ENCODE results near the gene PGM2. TPM values are rescaled to one million over a fixed set of nuclear protein-coding genes. Genes with fewer than 3 reads are reported as not detected.

PGM2 gene
- total and polyA plus RNA-seq, 2 donors (not counting 3 experiments of a cell fraction or from before 2014, with no cell fraction given): 17.9 to 53.9 TPM

DNA sequence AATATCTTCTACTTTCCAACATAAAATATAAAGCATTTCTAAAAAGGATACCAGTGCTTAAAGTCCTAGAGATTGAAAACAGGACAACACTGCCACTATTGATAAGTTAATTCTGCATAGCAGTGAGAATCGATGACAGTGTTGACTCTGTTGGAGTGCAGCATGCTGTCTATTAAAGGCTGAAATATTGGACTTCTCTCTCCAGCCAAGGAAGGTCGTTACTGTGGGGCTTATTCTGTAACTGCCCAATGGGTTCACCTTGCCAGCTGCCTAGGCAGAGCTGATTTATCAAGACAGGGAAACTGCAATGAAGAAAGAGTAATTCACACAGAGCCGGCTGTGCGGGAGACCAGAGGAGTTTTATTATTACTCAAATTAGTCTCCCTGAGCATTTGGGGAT, 37.7 kb upstream of the PGM2 start:
- no peaks in the 10 kb centered on the region for H3K79me2 ChIP-seq (ENCODE audit: control insufficient read depth, insufficient read depth, low read length)
- no peak overlapping the region for H3K27ac ChIP-seq (ENCODE audit: insufficient read depth, low read depth, low read length)
- no peaks in the 10 kb centered on the region for H3K9me3 ChIP-seq (replicated peaks; ENCODE audit: control insufficient read depth, insufficient read depth, low read length)
- no peaks in the 10 kb centered on the region for H3K36me3 ChIP-seq (ENCODE audit: control insufficient read depth in 2 of 2, extremely low read depth in 1 of 2, insufficient read depth in 2 of 2, low read length in 2 of 2)
- dilution Hi-C loops (cut with MboI; ENCODE audit: extremely low pct_ligation_motif_present, low sequenced_read_pairs): no loop called here
- no peaks in the 10 kb centered on the region for H3K9me1 ChIP-seq (replicated peaks; ENCODE audit: control insufficient read depth, extremely low read depth, insufficient read depth, low read length)
- no peak overlapping the region for H3K4me3 ChIP-seq (replicated peaks in 1 of 3; ENCODE audit: insufficient read depth in 1 of 3, low read depth in 1 of 3, low read length in 3 of 3)
- H2AFZ ChIP-seq (ENCODE audit: low read depth, low read length): no peak overlapping the region
- H3K9ac ChIP-seq (replicated peaks; ENCODE audit: extremely low read depth, insufficient read depth, low read length): no peak overlapping the region
- FAIRE-seq (no peak), DNase-seq (ENCODE audit: low read depth, low spot score) (no peak)
- BruUV-seq (replicated peaks): no TSS peak
- no peaks in the 10 kb centered on the region for H3K4me1 ChIP-seq (ENCODE audit: control insufficient read depth, extremely low read depth, insufficient read depth, low read length)
- ChIA-PET POLR2A (no interaction called here), CTCF (interaction anchor here (1.0 kb wide), 1 partner anchor 186 kb away, joined by 3 read pairs; no protein-coding TSS in a partner anchor)
- TF ChIP-seq, protein P1, sequence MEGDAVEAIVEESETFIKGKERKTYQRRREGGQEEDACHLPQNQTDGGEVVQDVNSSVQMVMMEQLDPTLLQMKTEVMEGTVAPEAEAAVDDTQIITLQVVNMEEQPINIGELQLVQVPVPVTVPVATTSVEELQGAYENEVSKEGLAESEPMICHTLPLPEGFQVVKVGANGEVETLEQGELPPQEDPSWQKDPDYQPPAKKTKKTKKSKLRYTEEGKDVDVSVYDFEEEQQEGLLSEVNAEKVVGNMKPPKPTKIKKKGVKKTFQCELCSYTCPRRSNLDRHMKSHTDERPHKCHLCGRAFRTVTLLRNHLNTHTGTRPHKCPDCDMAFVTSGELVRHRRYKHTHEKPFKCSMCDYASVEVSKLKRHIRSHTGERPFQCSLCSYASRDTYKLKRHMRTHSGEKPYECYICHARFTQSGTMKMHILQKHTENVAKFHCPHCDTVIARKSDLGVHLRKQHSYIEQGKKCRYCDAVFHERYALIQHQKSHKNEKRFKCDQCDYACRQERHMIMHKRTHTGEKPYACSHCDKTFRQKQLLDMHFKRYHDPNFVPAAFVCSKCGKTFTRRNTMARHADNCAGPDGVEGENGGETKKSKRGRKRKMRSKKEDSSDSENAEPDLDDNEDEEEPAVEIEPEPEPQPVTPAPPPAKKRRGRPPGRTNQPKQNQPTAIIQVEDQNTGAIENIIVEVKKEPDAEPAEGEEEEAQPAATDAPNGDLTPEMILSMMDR (IDR thresholded peaks at IDR 0.05; ENCODE audit: extremely low read depth in 1 of 2, insufficient read depth in 1 of 2, low read depth in 1 of 2, low read length in 2 of 2): no peak
- TF ChIP-seq FOS (IDR thresholded peaks at IDR 0.05; ENCODE audit: borderline replicate concordance, insufficient read depth, low read length): no peak
- TF ChIP-seq, protein P2, sequence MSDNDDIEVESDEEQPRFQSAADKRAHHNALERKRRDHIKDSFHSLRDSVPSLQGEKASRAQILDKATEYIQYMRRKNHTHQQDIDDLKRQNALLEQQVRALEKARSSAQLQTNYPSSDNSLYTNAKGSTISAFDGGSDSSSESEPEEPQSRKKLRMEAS (IDR thresholded peaks at IDR 0.05; ENCODE audit: insufficient read depth, insufficient read length): no peak
- H3K27me3 ChIP-seq (ENCODE audit: control insufficient read depth in 2 of 2, insufficient read depth in 2 of 2, low read length in 2 of 2): peaks cover 4 to 21% of the 10 kb centered on the region in 2 experiments
- intact Hi-C loops (cut with micrococcal nuclease): no loop called here
- no peaks in the 10 kb centered on the region for H4K20me1 ChIP-seq (replicated peaks; ENCODE audit: control insufficient read depth, extremely low read depth, insufficient read depth, low read length)
- H3K4me2 ChIP-seq (ENCODE audit: insufficient read depth, low read length): no peak overlapping the region

DNA sequence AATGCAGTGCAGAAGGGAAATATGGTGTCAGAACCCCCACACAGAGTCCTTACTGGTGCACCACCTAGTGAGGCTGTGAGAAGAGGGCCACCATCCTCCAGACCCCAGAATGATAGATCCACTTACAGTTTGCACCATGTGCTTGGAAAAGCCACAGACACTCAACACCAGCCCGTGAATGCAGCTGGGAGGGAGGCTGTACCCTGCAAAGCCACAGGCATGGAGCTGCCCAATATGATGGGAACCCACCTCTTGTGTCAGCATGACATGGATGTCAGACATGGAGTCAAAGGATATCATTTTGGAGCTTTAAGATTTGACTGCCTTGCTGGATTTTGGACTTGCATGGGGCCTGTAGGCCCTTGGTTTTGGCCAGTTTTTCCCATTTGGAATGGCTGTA, 34.2 kb upstream of the PGM2 start:
- no peak overlapping the region for H2AFZ ChIP-seq (ENCODE audit: low read depth, low read length)
- H3K9me3 ChIP-seq (replicated peaks; ENCODE audit: control insufficient read depth, insufficient read depth, low read length): no peaks in the 10 kb centered on the region
- no peaks in the 10 kb centered on the region for H3K4me1 ChIP-seq (ENCODE audit: control insufficient read depth, extremely low read depth, insufficient read depth, low read length)
- intact Hi-C loops (cut with micrococcal nuclease): loop anchor here (2.0 kb wide), 1 partner anchor 339 kb away; a partner anchor contains a TSS
- no peak for FAIRE-seq
- peaks cover 3 to 7% of the 10 kb centered on the region in 2 experiments for H3K27me3 ChIP-seq (ENCODE audit: control insufficient read depth in 2 of 2, insufficient read depth in 2 of 2, low read length in 2 of 2)
- H3K36me3 ChIP-seq (ENCODE audit: control insufficient read depth in 2 of 2, extremely low read depth in 1 of 2, insufficient read depth in 2 of 2, low read length in 2 of 2): no peaks in the 10 kb centered on the region
- ChIA-PET CTCF (interaction anchor here (1.4 to 2.0 kb wide), 2 partner anchors 10 to 243 kb away, joined by 4 read pairs; no protein-coding TSS in a partner anchor), POLR2A (no interaction called here)
- no peak overlapping the region for H3K4me3 ChIP-seq (replicated peaks in 1 of 3; ENCODE audit: insufficient read depth in 1 of 3, low read depth in 1 of 3, low read length in 3 of 3)
- TF ChIP-seq POLR2AphosphoS5 (IDR thresholded peaks at IDR 0.05; ENCODE audit: insufficient read depth, low read depth, low read length) (no peak), JUN (IDR thresholded peaks at IDR 0.05; ENCODE audit: borderline replicate concordance, insufficient read depth, insufficient read length, low read depth) (no peak), FOS (IDR thresholded peaks at IDR 0.05; ENCODE audit: borderline replicate concordance, insufficient read depth, low read length) (no peak), EZH2 (IDR thresholded peaks at IDR 0.05; ENCODE audit: borderline replicate concordance, low read depth, low read length, severe bottlenecking) (no peak), GATA2 (IDR thresholded peaks at IDR 0.05; ENCODE audit: insufficient read depth, insufficient read length, low read depth, low read length) (no peak), POLR2A (IDR thresholded peaks at IDR 0.05; ENCODE audit: low read depth, low read length) (no peak), MYC (IDR thresholded peaks at IDR 0.05; ENCODE audit: low read depth, low read length) (no peak)
- TF ChIP-seq, protein P2 (IDR thresholded peaks at IDR 0.05; ENCODE audit: insufficient read depth, insufficient read length): no peak
- TF ChIP-seq, protein P1 (IDR thresholded peaks at IDR 0.05; ENCODE audit: extremely low read depth in 1 of 2, insufficient read depth in 1 of 2, low read depth in 1 of 2, low read length in 2 of 2): no peak
- no peaks in the 10 kb centered on the region for H3K79me2 ChIP-seq (ENCODE audit: control insufficient read depth, insufficient read depth, low read length)
- H3K4me2 ChIP-seq (ENCODE audit: insufficient read depth, low read length): no peak overlapping the region
- H3K9ac ChIP-seq (replicated peaks; ENCODE audit: extremely low read depth, insufficient read depth, low read length): no peak overlapping the region
- dilution Hi-C loops (cut with MboI; ENCODE audit: extremely low pct_ligation_motif_present, low sequenced_read_pairs): no loop called here
- H3K27ac ChIP-seq (ENCODE audit: insufficient read depth, low read depth, low read length): no peak overlapping the region
- no TSS peak for BruUV-seq (replicated peaks)
- no peak for DNase-seq (ENCODE audit: low read depth, low spot score)
- no peaks in the 10 kb centered on the region for H3K9me1 ChIP-seq (replicated peaks; ENCODE audit: control insufficient read depth, extremely low read depth, insufficient read depth, low read length)
- H4K20me1 ChIP-seq (replicated peaks; ENCODE audit: control insufficient read depth, extremely low read depth, insufficient read depth, low read length): no peaks in the 10 kb centered on the region
